Ovary (tissue), 3 donors: ENCODE data around the gene TGFBR1.

Source experiments
- CTCF ChIP-seq, 3 donors: fragments of 450-650 bp in 2 of 3; fragments of 200-600 bp in 1 of 3; IDR thresholded peaks; one replicate each; pipeline versions ENCODE4 v1.5.1 to v1.8.0; 2016 to 2022; ENCODE audit warnings: antibody characterized with exemption in 3 of 3, mild to moderate bottlenecking in 1 of 3
- POLR2A ChIP-seq: fragments of 450-650 bp; IDR thresholded peaks from one replicate; pipeline ENCODE4 v1.6.1; 2017; ENCODE audit warnings: antibody characterized with exemption, mild to moderate bottlenecking, moderate library complexity
- donor health status: DM: no; HTN: no; CAD: no.

- TF ChIP-seq CTCF (IDR thresholded peaks at IDR 0.05): no peak
- no peak for TF ChIP-seq POLR2A
Observed at GRCh38 chr9:99128133-99128406, 23.2 kb downstream of the TGFBR1 start.
